NCI-H1436 (cell line): Measurements from ENCODE around the gene MYCN.
"Not testable (repeated sequence)": the region's sequence is repeated elsewhere in the genome, so short reads cannot be mapped to it uniquely, and the experiment has no call there.

Experiments
- DNase-seq: peaks from one replicate; lab custom pipeline; 2025; lab: John Stamatoyannopoulos, UW

The MYCN gene

GRCh38 chr2:15943378-15944280 is 3.3 kb downstream of the MYCN start:
- DNase-seq, result no peak

- DNase-seq, result no peak
Observed at GRCh38 chr2:15944325-15945017, 4.1 kb downstream of the MYCN start.

GRCh38 chr2:15945909-15946705 is 5.8 kb downstream of the MYCN start:
- DNase-seq, result no peak

- DNase-seq, result no peak
Observed at GRCh38 chr2:15946983-15947382, 6.6 kb downstream of the MYCN start.

GRCh38 chr2:15947431-15947830 is 7.1 kb downstream of the MYCN start:
- DNase-seq, result no peak

GRCh38 chr2:15948704-15948957 is 8.3 kb downstream of the MYCN start:
- DNase-seq, result no peak

- DNase-seq, result no peak
Observed at GRCh38 chr2:15949126-15949525, 8.8 kb downstream of the MYCN start.

GRCh38 chr2:15949551-15949950 is 9.2 kb downstream of the MYCN start:
- DNase-seq, result no peak

GRCh38 chr2:15950088-15950952 is 10.0 kb downstream of the MYCN start:
- DNase-seq, result no peak

- DNase-seq, result not testable (repeated sequence)
Observed at GRCh38 chr2:15951936-15952335, 11.6 kb downstream of the MYCN start.

- no peak for DNase-seq
Observed at GRCh38 chr2:15952451-15953146, 12.2 kb downstream of the MYCN start.

GRCh38 chr2:15953147-15953630 is 12.8 kb downstream of the MYCN start:
- no peak for DNase-seq

GRCh38 chr2:15953891-15954680 is 13.7 kb downstream of the MYCN start:
- DNase-seq, result no peak

GRCh38 chr2:15954761-15955160 is 14.4 kb downstream of the MYCN start:
- no peak for DNase-seq

GRCh38 chr2:15955232-15955988 is 15.1 kb downstream of the MYCN start:
- DNase-seq, result no peak

GRCh38 chr2:15956230-15956629 is 15.9 kb downstream of the MYCN start:
- DNase-seq, result no peak

- DNase-seq, result no peak
Observed at GRCh38 chr2:15956751-15957736, 16.7 kb downstream of the MYCN start.
